LNCaP clone FGC (cell line): ENCODE data around the gene USF2.
A peak's percentile ranks its signal among the peaks of the same experiment; 100 is the strongest.

Source experiments
- DNase-seq: peaks from one replicate; pipeline ENCODE4 v3.0.0-alpha.2; 2011; ENCODE audit warnings: low read depth
- H3K4me3 ChIP-seq: 2 replicates; pipeline ENCODE4 v1.5.1; 2011; ENCODE audit warnings: mild to moderate bottlenecking, low read depth, low read length, control low read depth
- CTCF ChIP-seq: IDR thresholded peaks from 2 replicates; pipeline ENCODE4 v1.5.1; 2012; ENCODE audit warnings: mild to moderate bottlenecking; ENCODE audit not compliant: control insufficient read depth, insufficient read depth; ENCODE audit errors: extremely low read depth

The USF2 gene

GRCh38 chr19:35262101-35262761 is 6.5 kb upstream of the USF2 start:
- no peak for TF ChIP-seq CTCF
- DNase-seq: no peak
- H3K4me3 ChIP-seq: no peak overlapping the region

- no peak for TF ChIP-seq CTCF
- no peak overlapping the region for H3K4me3 ChIP-seq
- DNase-seq: no peak
Observed at GRCh38 chr19:35264268-35265125, 4.3 kb upstream of the USF2 start.

DNA sequence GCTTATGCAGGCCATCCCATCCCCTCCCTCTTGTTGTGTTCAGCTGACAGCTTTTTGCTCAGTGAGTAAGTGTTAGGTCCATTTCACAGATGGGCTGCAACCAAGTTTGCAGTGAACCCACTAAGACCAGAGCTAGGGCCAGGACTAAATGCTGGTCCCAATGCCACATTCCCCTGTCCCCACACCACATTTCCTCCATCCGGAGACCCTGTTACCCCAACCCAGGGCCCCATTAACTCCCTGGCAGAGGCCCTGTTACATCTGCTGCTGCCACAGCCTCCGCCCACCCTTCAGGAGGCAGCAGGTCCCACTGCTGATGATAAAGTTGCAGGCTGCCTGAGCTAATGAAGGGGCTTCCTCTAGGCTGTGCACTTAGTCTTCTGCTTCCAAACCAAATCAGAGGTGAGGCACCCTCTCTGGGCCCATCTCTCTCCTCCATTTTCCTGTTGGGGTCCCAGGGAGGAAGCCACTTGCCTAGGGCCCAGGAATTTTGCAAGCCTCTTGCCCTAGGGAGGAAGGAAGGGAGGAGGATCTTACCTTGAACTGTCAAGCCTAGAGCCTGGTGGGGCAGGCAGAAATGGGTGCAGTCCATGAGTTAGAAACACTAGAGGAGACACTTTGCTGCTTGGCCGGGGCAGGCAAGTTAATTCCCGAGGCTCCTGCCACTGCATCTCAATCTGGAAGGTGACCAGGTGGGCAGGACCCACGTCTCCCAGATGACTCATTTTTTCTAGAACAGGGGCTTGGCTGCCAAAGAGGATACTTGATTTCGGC is 3.4 kb upstream of the USF2 start:
- DNase-seq: no peak
- no peak overlapping the region for H3K4me3 ChIP-seq
- no peak for TF ChIP-seq CTCF

DNA sequence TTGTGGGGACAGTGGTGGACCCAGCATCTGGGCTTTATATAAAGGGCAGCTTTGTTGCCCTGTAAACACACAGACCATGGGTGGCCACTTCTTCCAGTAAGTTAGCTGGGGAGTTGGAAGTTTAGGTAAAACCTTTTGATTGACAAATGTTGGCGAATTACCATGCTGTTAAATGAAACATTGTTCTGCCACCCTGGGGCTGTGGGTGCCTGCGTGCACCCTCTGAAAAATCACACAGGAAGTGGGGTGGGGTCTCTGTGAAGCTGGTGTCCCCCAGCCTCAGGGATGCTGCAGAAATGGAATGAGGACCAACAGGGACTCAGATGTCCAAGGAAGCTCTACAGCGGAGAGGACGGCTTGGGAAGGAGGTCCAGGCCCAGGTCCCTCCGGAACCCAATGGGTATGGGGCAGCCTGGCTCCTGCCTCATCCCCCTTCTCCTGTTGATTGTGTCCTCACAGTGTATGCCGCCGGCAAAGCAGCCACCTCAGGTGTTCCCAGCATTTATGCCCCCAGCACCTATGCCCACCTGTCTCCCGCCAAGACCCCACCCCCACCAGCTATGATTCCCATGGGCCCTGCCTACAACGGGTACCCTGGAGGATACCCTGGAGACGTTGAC is 2.8 kb upstream of the USF2 start:
- no peak for DNase-seq
- TF ChIP-seq CTCF: no peak
- no peak overlapping the region for H3K4me3 ChIP-seq

DNA sequence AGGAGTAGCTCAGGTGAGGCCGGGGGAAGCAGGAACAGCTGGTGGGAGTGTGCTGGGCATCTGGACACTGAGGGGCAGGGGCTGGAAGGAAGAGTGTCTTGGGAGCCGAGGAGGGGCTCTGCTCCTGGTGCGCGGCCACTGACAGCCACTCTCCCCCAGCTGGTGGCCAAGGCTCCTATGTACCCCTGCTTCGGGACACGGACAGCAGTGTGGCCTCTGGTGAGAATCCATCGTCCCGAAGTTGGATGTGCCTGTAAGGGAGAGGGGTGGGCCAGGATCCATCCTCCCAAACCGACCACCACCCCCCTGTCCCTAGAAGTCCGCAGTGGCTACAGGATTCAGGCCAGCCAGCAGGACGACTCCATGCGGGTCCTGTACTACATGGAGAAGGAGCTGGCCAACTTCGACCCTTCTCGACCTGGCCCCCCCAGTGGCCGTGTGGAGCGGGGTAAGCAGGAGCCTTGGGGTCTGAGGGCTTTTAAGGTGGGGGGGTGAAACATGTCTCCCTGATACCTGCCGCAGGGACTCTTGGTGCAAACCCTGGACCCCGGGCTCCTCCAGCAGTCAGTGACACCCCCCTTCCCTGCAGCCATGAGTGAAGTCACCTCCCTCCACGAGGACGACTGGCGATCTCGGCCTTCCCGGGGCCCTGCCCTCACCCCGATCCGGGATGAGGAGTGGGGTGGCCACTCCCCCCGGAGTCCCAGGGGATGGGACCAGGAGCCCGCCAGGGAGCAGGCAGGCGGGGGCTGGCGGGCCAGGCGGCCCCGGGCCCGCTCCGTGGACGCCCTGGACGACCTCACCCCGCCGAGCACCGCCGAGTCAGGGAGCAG is 2.0 kb upstream of the USF2 start:
- TF ChIP-seq CTCF: no peak

GRCh38 chr19:35267353-35267817 is 1.4 kb upstream of the USF2 start:
- H3K4me3 ChIP-seq: peak overlapping the region; percentile 91
- DNase-seq: no peak
- no peak for TF ChIP-seq CTCF

More for the DNA sequence above, 2.0 kb upstream of the USF2 start:
- H3K4me3 ChIP-seq: peak overlapping the region; percentile 91
- DNase-seq: no peak
